Neural progenitor cell (in vitro differentiated cells): ENCODE data around the gene SSBP2.

ENCODE experiments used
- EZH2phosphoT487 ChIP-seq: fragments of 200-600 bp; sonication (generic); IDR thresholded peaks from 2 replicates; pipeline ENCODE4 v1.6.1; 2017; ENCODE audit warnings: antibody characterized with exemption
- TF ChIP-seq, protein P1 (sequence below): fragments of 200-600 bp; sonication (generic); IDR thresholded peaks from 2 replicates; pipeline ENCODE4 v1.5.1; 2017; ENCODE audit warnings: antibody characterized with exemption, mild to moderate bottlenecking

DNA sequence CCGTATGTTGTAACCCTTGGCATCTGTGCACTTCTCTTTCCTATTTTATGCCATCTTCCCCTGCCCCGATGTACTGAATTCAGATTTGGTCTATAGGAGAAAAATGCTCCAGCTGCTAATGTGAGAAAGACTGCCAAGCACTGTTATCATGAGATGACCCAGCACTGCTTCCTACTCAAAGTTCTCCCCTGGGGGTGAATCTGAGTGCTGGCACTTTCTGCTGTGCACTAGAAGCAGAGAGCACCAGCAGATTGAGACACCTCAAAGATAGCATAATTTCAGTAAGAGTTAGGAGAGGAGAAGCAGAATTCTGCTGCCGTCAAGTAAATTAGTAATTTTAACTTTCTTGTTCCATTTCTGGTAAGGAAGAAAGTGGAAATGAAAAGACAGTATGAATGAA lies 264.2 kb downstream of the SSBP2 start:
- TF ChIP-seq, protein P1, sequence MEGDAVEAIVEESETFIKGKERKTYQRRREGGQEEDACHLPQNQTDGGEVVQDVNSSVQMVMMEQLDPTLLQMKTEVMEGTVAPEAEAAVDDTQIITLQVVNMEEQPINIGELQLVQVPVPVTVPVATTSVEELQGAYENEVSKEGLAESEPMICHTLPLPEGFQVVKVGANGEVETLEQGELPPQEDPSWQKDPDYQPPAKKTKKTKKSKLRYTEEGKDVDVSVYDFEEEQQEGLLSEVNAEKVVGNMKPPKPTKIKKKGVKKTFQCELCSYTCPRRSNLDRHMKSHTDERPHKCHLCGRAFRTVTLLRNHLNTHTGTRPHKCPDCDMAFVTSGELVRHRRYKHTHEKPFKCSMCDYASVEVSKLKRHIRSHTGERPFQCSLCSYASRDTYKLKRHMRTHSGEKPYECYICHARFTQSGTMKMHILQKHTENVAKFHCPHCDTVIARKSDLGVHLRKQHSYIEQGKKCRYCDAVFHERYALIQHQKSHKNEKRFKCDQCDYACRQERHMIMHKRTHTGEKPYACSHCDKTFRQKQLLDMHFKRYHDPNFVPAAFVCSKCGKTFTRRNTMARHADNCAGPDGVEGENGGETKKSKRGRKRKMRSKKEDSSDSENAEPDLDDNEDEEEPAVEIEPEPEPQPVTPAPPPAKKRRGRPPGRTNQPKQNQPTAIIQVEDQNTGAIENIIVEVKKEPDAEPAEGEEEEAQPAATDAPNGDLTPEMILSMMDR, result no peak
- no peak for TF ChIP-seq EZH2phosphoT487
